Karpas-422 (cell line): ENCODE data around the gene KIF3C. TPM values are rescaled to one million over a fixed set of nuclear protein-coding genes. Genes with fewer than 3 reads are reported as not detected.

ENCODE experiments used
- DNase-seq: peaks from one replicate; pipeline ENCODE4 v3.0.0-alpha.2; 2015
- H2AFZ ChIP-seq: fragments of 200-600 bp; sonication (generic); 2 replicates; pipeline ENCODE4 v1.6.1; 2014; ENCODE audit warnings: antibody characterized with exemption, low read length, mixed read lengths
- H3K27ac ChIP-seq: fragments of 200-600 bp; sonication (generic); 2 replicates; pipeline ENCODE4 v1.5.1; 2014; ENCODE audit warnings: mild to moderate bottlenecking, low read length, moderate library complexity
- H3K27me3 ChIP-seq: fragments of 200-600 bp; sonication (generic); 2 replicates; pipeline ENCODE4 v1.6.1; 2014; ENCODE audit warnings: low read length, mixed read lengths
- H3K36me3 ChIP-seq: fragments of 200-600 bp; sonication (generic); 2 replicates; pipeline ENCODE4 v1.6.1; 2014; ENCODE audit warnings: low read length, mixed read lengths; ENCODE audit not compliant: insufficient read depth
- H3K4me1 ChIP-seq: fragments of 200-600 bp; sonication (generic); 2 replicates; pipeline ENCODE4 v1.6.1; 2014; ENCODE audit warnings: mild to moderate bottlenecking, low read length, mixed read lengths
- H3K4me2 ChIP-seq: fragments of 200-600 bp; sonication (generic); 2 replicates; pipeline ENCODE4 v1.6.1; 2014; ENCODE audit warnings: low read length, low read depth, mild to moderate bottlenecking; ENCODE audit not compliant: poor library complexity, severe bottlenecking
- H3K4me3 ChIP-seq: fragments of 200-600 bp; sonication (generic); 2 replicates; pipeline ENCODE4 v1.5.1; 2014; ENCODE audit warnings: mild to moderate bottlenecking, antibody characterized with exemption, low read length, mixed read lengths
- H3K79me2 ChIP-seq: fragments of 200-600 bp; sonication (generic); 2 replicates; pipeline ENCODE4 v1.6.1; 2014; ENCODE audit warnings: mild to moderate bottlenecking, low read length, mixed read lengths
- H3K9ac ChIP-seq: fragments of 200-600 bp; sonication (generic); 2 replicates; pipeline ENCODE4 v1.6.0; 2014; ENCODE audit warnings: low read length
- H3K9me2 ChIP-seq: fragments of 200-600 bp; sonication (generic), shearing (Covaris generic); replicated peaks from 2 replicates; pipeline ENCODE4 v1.6.0; 2014; ENCODE audit warnings: mild to moderate bottlenecking, low read length, moderate library complexity; ENCODE audit not compliant: insufficient read depth
- H3K9me3 ChIP-seq: fragments of 300-700, 200-600 bp; sonication (generic); 2 replicates; pipeline ENCODE4 v1.6.1; 2014; ENCODE audit warnings: low read length, mixed read lengths
- H4K20me1 ChIP-seq: fragments of 200-600 bp; sonication (generic); 2 replicates; pipeline ENCODE4 v1.6.1; 2014; ENCODE audit warnings: mild to moderate bottlenecking, antibody characterized with exemption, low read length, low read depth; ENCODE audit not compliant: insufficient read depth
- small RNA-seq: library from RNA; depleted of rRNA; stranded (forward); fragments of <200 nt; gene quantifications from one replicate; pipeline ENCODE3, GENCODE V24; 2014
- total RNA-seq: library from RNA; depleted of rRNA; stranded (reverse); fragments of >200 nt; shearing (Covaris generic); gene quantifications from 2 replicates; pipeline ENCODE4 v1.2.3, GENCODE V29; 2014; ENCODE audit warnings: low replicate concordance; rRNA removed

Gene KIF3C
- total RNA-seq, 1 experiment from 2014 or later, result 1.2 TPM

DNA sequence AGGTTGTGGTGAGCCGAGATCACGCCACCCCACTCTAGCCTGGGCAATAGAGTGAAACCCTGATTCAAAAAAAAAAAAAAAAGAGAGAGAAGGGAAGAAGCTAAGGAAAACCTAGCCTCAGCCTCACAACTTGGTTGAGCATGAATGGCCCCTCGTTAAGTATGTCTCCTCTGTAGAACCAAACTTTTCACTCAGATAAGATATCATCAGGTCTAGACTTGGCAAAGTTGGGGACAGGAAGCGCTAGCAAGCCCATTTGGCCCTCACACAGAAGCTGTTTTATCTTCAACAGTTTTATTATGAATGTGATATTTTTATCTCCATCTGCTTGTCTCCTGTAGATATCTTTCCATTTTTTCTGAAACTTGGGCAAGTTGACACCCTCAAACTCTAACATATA lies 100.5 kb downstream of the KIF3C start:
- Histone ChIP-seq H3K9me3 (no peaks in the 10 kb centered on the region), H2AFZ (no peak overlapping the region), H3K79me2 (peaks cover 14% of the 10 kb centered on the region), H4K20me1 (no peaks in the 10 kb centered on the region), H3K9ac (no peak overlapping the region), H3K4me3 (no peak overlapping the region), H3K36me3 (no peaks in the 10 kb centered on the region), H3K4me1 (peaks cover 12% of the 10 kb centered on the region), H3K27ac (no peak overlapping the region), H3K9me2 (no peaks in the 10 kb centered on the region), H3K27me3 (no peaks in the 10 kb centered on the region), H3K4me2 (no peak overlapping the region)
- no peak for DNase-seq

DNA sequence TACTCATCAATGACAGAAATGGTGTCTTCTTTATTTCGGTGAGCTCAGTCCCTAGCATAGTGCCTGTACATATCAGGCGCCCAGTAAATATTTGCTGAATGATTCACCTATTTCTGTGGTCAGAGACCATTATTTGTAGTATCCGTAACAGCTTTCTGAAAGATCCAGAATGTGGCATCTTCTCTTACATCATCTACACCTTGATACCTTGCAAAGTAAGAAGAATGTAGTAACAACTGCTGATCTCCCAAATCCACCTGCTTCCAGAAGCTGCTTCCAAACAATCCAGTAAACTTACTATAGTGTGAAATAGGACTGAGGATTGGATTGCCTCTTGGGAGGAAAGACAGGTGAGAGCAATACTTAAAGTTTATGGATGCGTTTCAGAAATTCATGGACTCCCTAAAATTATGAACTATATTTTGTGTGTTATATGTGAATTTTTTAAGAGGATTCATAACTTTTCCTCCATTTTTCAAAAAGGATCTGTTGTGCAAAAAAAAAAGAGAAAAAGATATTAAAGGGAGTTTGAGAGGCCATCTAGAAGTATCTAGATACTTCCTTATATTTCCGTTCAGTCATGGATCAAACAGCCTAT lies 103.1 kb downstream of the KIF3C start:
- Histone ChIP-seq H3K27me3 (no peaks in the 10 kb centered on the region), H3K9me2 (no peaks in the 10 kb centered on the region), H4K20me1 (no peaks in the 10 kb centered on the region), H3K4me3 (peak overlapping the region; percentile 64), H2AFZ (peak overlapping the region; percentile 40; the same call in 1 of the 2 replicates), H3K36me3 (no peaks in the 10 kb centered on the region), H3K27ac (peak overlapping the region; percentile 66), H3K79me2 (peaks cover 39% of the 10 kb centered on the region), H3K4me1 (peaks cover 23% of the 10 kb centered on the region), H3K9me3 (no peaks in the 10 kb centered on the region), H3K9ac (peak overlapping the region; percentile 77), H3K4me2 (peak overlapping the region; percentile 75)
- no peak for DNase-seq

DNA sequence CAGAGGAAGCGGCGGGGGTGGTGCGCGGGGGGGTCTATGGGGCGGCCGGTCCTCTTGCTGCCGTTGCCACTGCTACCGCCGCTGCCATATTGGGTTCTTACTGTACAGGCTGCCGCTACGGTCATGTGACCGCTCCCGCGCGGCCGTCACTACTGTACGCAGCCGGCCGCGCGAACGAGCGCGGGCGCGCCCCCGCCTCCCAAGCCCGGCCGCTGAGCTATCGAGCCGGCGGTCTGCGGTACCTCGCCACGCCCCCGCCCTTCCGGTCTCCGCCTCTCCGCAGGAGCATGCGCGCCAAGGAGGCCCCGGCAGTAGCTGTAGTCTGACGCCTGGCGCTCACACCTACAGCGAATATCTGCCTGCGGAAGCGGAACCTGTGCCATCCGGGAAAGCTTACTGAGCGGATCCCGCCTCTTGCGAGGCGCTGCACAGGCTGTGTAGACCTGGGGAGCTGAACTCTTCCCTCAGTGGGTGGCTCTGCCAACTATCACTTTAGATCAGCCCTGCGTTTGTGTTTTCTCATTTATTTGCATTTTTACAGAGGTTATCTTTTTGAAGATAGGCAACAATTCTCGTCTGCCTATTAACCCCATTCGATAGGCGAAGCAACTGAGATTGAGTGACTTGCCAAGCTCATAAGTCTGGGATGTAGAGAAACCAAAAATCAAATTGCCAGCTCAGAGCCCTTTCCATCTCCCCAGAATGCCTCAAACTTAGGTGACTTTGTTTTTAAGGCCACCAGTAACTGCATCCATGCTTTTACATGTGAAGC lies 103.8 kb downstream of the KIF3C start, which contains the start of gene ASXL2:
TSS of gene ASXL2 (minus strand) at position 127 of the 772 bp plus-strand sequence. CDS start 265 bp downstream, outside the sequence.
- peak within 1 kb of the TSS; percentile 75 for H3K4me2 ChIP-seq
- H3K27me3 ChIP-seq, result no peaks in the 10 kb centered on the region
- H3K4me1 ChIP-seq, result peaks cover 23% of the 10 kb centered on the region
- no peaks in the 10 kb centered on the region for H4K20me1 ChIP-seq
- peak within 1 kb of the TSS; percentile 74 for H3K27ac ChIP-seq
- peak within 1 kb of the TSS; percentile 78 for H3K4me3 ChIP-seq
- peak; percentile 99 for DNase-seq
- peaks cover 46% of the 10 kb centered on the region for H3K79me2 ChIP-seq
- no peaks in the 10 kb centered on the region for H3K36me3 ChIP-seq
- peak within 1 kb of the TSS; percentile 97 for H3K9ac ChIP-seq
- no peaks in the 10 kb centered on the region for H3K9me3 ChIP-seq
- H2AFZ ChIP-seq, result peak within 1 kb of the TSS; percentile 71
- H3K9me2 ChIP-seq, result no peaks in the 10 kb centered on the region

DNA sequence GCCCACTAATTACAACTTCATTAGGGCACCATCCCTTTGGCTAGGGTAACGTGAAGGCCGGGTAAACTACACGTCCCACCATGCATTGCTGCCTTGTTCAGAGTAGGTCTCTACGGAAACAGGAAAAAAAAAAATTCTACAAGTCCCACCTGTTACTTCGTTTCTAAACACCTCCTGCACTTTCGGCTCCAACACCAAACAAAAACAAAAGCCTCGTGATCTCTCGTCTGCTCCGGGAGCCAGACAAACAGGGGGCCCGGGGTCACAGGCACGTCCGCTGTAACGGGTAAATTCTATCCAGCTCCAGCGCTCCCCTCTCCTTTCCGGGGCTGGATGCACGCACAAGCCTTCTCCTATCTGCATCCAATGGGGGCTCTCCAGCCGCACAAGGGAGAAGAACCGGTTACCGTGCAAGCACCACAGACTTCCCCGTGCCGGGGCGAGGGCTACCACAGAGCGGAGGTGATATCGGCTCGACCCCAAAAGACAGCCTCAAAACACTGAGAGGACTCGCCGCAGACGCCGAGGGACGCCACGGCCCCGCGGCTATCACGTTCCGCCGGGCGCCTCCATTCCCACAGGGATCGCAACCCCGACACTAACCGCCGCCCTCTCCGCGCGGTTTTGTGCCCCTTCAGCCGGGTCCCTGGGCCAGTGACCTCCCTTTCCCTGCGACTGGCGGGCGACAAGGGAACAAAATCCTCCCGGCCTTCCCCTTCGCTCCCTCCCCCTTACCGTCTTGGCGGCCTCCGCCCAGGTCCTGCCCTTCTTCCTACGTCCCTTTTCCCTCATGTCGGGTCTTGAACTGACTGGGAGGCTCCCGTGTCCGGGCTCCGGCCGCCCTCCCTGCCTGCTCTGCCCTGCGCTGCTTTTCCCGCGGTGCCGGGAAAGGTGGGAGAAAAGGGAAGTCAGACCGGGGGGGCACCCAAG lies 104.6 kb downstream of the KIF3C start:
- no peaks in the 10 kb centered on the region for H4K20me1 ChIP-seq
- DNase-seq, result peak; percentile 89
- H3K27ac ChIP-seq, result peak overlapping the region; percentile 74
- H3K9me2 ChIP-seq, result no peaks in the 10 kb centered on the region
- H3K9ac ChIP-seq, result peak overlapping the region; percentile 97
- no peaks in the 10 kb centered on the region for H3K9me3 ChIP-seq
- peaks cover 54% of the 10 kb centered on the region for H3K79me2 ChIP-seq
- no peaks in the 10 kb centered on the region for H3K27me3 ChIP-seq
- peak overlapping the region; percentile 71 for H2AFZ ChIP-seq
- H3K36me3 ChIP-seq, result no peaks in the 10 kb centered on the region
- peaks cover 23% of the 10 kb centered on the region for H3K4me1 ChIP-seq
- peak overlapping the region; percentile 78 for H3K4me3 ChIP-seq
- peak overlapping the region; percentile 75 for H3K4me2 ChIP-seq

Small RNAs within 50 kb of the gene (small RNA-seq; reads per million reads assigned to genes)
- gene NDUFB4P4 (not detected), gene UQCRHP2 (not detected)

Other genes with a start within 250 kb of the KIF3C start
- gene ASXL2, start 104.0 kb downstream of the KIF3C start, total RNA-seq, result 14.4 and 17.6 TPM in 2 replicates
- 67.9 and 104 TPM in 2 replicates for gene RAB10, start 51.6 kb upstream of the KIF3C start, total RNA-seq
- gene GAREM2, start 190.6 kb upstream of the KIF3C start, total RNA-seq, result not detected in 2 replicates